Measurements from ENCODE around the gene FTCD. TPM values are rescaled to one million over a fixed set of nuclear protein-coding genes. Genes with fewer than 3 reads are reported as not detected.

Gene FTCD
- polyA plus RNA-seq, 3 donors, result not detected

DNA sequence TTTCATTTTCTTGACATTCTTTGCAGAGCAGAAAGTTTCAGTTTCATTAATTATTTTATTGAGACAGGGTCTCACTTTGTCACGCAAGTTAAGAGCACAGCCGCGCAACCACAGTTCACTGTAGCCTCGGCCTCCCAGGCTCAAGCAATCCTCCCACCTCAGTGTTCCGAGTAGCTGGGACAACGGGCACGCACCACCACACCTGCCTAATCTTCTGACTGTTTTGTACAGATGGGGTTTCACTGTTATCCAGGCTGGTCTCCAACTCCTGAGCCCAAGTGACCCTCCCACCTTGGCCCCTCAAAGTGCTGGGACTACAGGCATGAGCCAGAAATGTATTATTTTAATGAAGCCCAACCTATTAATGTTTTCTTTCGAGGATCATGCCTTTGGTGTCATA lies 31.9 kb upstream of the FTCD start:
- H3K4me2 ChIP-seq (replicated peaks; ENCODE audit: extremely low read depth, low read length, poor library complexity, severe bottlenecking), result no peak overlapping the region
- H3K27ac Mint-ChIP-seq, result peak overlapping the region in 1 of 7 donors; percentile 57
- no peak overlapping the region for H3K4me3 Mint-ChIP-seq

DNA sequence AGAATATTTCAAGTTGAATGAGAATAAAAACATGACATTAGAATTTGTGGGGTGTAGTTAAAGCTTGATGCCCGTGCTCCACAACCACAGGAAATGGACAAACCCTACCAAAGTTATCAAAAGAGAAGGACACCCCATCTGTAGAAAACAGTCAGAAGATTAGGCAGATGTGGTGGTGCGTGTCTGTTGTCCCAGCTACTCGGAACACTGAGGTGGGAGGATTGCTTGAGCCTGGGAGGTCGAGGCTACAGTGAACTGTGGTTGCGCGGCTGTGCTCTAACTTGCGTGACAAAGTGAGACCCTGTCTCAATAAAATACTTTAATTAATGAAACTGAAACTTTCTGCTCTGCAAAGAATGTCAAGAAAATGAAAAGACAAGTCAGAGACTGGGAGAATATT lies 30.3 kb upstream of the FTCD start:
- H3K79me2 ChIP-seq (ENCODE audit: insufficient read depth, low read length), result no peaks in the 10 kb centered on the region
- no peak overlapping the region for H3K9ac ChIP-seq (ENCODE audit: insufficient read depth, low read length, poor library complexity, severe bottlenecking)
- no peaks in the 10 kb centered on the region for H3K27me3 ChIP-seq (ENCODE audit: control insufficient read depth in 2 of 2, insufficient read depth in 2 of 2, low read length in 2 of 2)
- intact Hi-C loops (cut with micrococcal nuclease), result loop anchor here (2.0 to 10.0 kb wide), 4 partner anchors 43 to 272 kb away; partner anchors contain the start of genes C21orf58 (in 2 of the 2), PCNT (in 2 of the 2), DIP2A (in 1 of the 2) and LSS (in 1 of the 2)
- H3K4me1 ChIP-seq (ENCODE audit: control insufficient read depth in 1 of 2, insufficient read depth in 2 of 2, low read length in 2 of 2), result peaks cover 4 to 5% of the 10 kb centered on the region in 2 donors
- H3K9me3 Mint-ChIP-seq, result peaks cover 0 to 1% (median 0%) of the 10 kb centered on the region in 7 donors
- peak overlapping the region in 1 of 7 donors; percentile 38 for H3K27ac Mint-ChIP-seq
- no peak overlapping the region for H3K27ac ChIP-seq (ENCODE audit: low read depth in 1 of 2, low read length in 2 of 2)
- no peaks in the 10 kb centered on the region for H3K9me3 ChIP-seq (replicated peaks in 1 of 2; ENCODE audit: control insufficient read depth in 1 of 2, insufficient read depth in 1 of 2, low read length in 2 of 2)
- no peak overlapping the region for H3K4me3 ChIP-seq (replicated peaks in 1 of 3; ENCODE audit: low read depth in 2 of 3, low read length in 3 of 3)
- peak overlapping the region; percentile 77 for H2AFZ ChIP-seq (ENCODE audit: insufficient read depth, low read depth, low read length, poor library complexity, severe bottlenecking)
- H3K36me3 Mint-ChIP-seq, result no peaks in the 10 kb centered on the region
- no peak overlapping the region for H3K4me2 ChIP-seq (replicated peaks; ENCODE audit: extremely low read depth, low read length, poor library complexity, severe bottlenecking)
- H3K27me3 Mint-ChIP-seq (ENCODE audit: low read depth in 3 of 3), result peaks cover 0 to 2% (median 2%) of the 10 kb centered on the region in 3 donors
- H4K20me1 ChIP-seq (ENCODE audit: insufficient read depth, low read length), result no peaks in the 10 kb centered on the region
- DNase-seq, result no peak
- no peak overlapping the region for H3K4me3 Mint-ChIP-seq
- TF ChIP-seq, protein P1, sequence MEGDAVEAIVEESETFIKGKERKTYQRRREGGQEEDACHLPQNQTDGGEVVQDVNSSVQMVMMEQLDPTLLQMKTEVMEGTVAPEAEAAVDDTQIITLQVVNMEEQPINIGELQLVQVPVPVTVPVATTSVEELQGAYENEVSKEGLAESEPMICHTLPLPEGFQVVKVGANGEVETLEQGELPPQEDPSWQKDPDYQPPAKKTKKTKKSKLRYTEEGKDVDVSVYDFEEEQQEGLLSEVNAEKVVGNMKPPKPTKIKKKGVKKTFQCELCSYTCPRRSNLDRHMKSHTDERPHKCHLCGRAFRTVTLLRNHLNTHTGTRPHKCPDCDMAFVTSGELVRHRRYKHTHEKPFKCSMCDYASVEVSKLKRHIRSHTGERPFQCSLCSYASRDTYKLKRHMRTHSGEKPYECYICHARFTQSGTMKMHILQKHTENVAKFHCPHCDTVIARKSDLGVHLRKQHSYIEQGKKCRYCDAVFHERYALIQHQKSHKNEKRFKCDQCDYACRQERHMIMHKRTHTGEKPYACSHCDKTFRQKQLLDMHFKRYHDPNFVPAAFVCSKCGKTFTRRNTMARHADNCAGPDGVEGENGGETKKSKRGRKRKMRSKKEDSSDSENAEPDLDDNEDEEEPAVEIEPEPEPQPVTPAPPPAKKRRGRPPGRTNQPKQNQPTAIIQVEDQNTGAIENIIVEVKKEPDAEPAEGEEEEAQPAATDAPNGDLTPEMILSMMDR (IDR thresholded peaks at IDR 0.05), result no peak
- WGBS (ENCODE audit: insufficient coverage), result no CpG with 5 or more reads among the region's 7 CpGs
- H3K4me1 Mint-ChIP-seq, result peaks cover 10% of the 10 kb centered on the region
- H3K36me3 ChIP-seq (replicated peaks in 1 of 2; ENCODE audit: control insufficient read depth in 1 of 2, insufficient read depth in 2 of 2, low read length in 2 of 2), result no peaks in the 10 kb centered on the region

More for the DNA sequence above, 31.9 kb upstream of the FTCD start:
- H3K27ac ChIP-seq (ENCODE audit: low read depth in 1 of 2, low read length in 2 of 2), result no peak overlapping the region
- TF ChIP-seq, protein P1 (IDR thresholded peaks at IDR 0.05), result no peak
- no peak for DNase-seq
- Mint-ChIP-seq H3K27me3 (ENCODE audit: low read depth in 3 of 3) (peaks cover 0 to 2% (median 2%) of the 10 kb centered on the region in 3 donors), H3K36me3 (peaks cover 0 to 8% of the 10 kb centered on the region in 2 donors), H3K4me1 (peaks cover 10% of the 10 kb centered on the region), H3K9me3 (no peaks in the 10 kb centered on the region)
- intact Hi-C loops (cut with micrococcal nuclease), result loop anchor here (5.0 to 10.0 kb wide), 3 partner anchors 135 to 270 kb away; partner anchors contain the start of genes C21orf58 (in 2 of the 2), PCNT (in 2 of the 2) and DIP2A (in 1 of the 2)
- H3K4me3 ChIP-seq (replicated peaks in 1 of 3; ENCODE audit: low read depth in 2 of 3, low read length in 3 of 3), result no peak overlapping the region
- H3K9me3 ChIP-seq (replicated peaks in 1 of 2; ENCODE audit: control insufficient read depth in 1 of 2, insufficient read depth in 1 of 2, low read length in 2 of 2), result no peaks in the 10 kb centered on the region
- H3K79me2 ChIP-seq (ENCODE audit: insufficient read depth, low read length), result no peaks in the 10 kb centered on the region
- no peaks in the 10 kb centered on the region for H3K27me3 ChIP-seq (ENCODE audit: control insufficient read depth in 2 of 2, insufficient read depth in 2 of 2, low read length in 2 of 2)
- no peaks in the 10 kb centered on the region for H4K20me1 ChIP-seq (ENCODE audit: insufficient read depth, low read length)
- no peaks in the 10 kb centered on the region for H3K36me3 ChIP-seq (replicated peaks in 1 of 2; ENCODE audit: control insufficient read depth in 1 of 2, insufficient read depth in 2 of 2, low read length in 2 of 2)
- H3K9ac ChIP-seq (ENCODE audit: insufficient read depth, low read length, poor library complexity, severe bottlenecking), result no peak overlapping the region
- no peak overlapping the region for H2AFZ ChIP-seq (ENCODE audit: insufficient read depth, low read depth, low read length, poor library complexity, severe bottlenecking)
- 98% methylated on average over 7 of the region's 8 CpGs for WGBS (ENCODE audit: insufficient coverage)
- peaks cover 4 to 5% of the 10 kb centered on the region in 2 donors for H3K4me1 ChIP-seq (ENCODE audit: control insufficient read depth in 1 of 2, insufficient read depth in 2 of 2, low read length in 2 of 2)

Data from CD14-positive monocyte (primary cell).